HG03342 (cell line): ENCODE measurements around the gene SLC10A3.
A peak's percentile ranks its signal among the peaks of the same experiment; 100 is the strongest.

Experiments
- ATAC-seq: cut with Tn5 transposase; IDR thresholded peaks from one replicate; pipeline ENCODE4 v1.9.1; 2021; ENCODE audit warnings: mild to moderate bottlenecking, moderate library complexity; ENCODE audit not compliant: unreplicated experiment

SLC10A3 gene

DNA sequence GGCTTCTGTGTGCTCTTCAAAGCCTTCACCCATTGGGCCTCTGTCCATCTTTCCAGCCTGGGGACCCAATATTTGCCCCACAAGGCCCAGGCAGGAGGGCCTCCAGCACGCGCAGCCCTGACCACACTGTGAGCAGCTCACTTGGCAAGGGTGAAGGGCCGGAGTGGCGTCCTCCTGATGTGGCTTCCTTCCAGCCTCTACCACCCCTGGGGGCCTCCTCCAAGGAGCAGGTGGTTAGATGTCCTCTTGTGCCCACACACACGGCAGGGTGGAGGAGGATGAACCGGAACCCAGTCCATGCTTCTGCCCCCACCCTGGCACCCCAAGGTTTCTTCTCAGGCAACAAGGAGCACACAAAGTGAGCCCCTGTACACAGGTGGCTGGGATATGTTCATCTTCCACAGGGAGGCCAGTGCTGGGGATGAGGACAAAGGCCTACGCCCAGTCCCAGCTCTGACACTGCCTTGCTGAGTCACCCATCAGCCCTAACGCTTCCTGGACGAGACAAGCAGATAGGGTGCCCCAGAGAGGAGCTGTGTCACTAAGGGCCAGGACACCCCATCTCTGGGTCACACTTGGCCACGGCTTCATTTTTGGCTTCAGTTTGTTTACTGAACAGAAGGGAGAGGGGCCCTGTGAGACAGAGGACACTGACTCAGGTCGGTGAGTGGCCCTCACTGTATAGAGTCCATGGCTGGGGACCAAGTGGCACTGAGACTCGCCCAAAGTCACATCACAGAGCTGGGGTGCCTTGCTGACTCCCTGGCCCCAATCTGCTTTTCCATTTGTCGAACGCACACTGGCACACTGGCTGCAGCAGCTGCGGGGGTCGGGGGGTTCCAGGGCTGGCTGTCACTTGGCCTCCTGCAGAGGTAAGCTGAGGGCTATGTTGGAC is 5.9 kb downstream of the SLC10A3 start:
- no peak for ATAC-seq

DNA sequence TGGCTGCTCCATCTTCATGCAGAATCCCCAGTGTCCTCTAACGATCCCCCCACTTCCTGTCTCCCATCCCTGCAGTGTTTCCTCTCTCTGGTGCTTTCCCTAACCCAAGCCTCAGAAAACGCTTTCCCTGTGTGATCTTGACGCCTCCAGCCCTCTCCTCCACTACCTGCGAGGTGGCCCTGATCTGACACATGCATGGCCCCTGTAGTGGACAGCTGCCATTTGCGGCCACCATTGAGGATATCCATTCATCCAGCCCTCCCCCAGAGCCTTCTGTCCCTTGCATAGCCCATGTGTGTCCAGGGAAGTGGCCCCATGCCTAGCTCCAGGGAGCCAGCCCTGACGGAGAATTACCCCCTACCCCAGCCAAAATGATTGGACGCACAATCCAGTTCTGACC is 7.1 kb downstream of the SLC10A3 start:
- no peak for ATAC-seq

DNA sequence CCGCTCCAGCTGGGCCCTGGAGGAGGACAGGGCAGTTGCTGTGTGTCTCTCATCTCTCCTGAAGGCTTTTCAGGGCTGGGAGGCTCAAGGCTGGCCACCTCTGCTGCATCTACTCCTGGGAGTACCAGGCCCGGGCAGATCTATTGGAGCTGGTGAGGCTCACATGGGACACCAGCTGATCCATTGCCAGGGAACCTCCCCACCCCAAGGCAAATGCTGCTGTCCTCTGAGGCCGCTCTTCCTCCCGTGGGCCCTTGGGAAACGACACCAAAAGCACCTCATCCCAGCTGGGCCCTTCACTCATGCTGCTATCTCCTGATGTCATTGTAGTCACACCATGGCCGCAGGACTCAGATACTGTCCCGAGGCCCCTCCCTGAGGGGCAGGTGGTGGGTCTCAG is 7.6 kb downstream of the SLC10A3 start:
- no peak for ATAC-seq

DNA sequence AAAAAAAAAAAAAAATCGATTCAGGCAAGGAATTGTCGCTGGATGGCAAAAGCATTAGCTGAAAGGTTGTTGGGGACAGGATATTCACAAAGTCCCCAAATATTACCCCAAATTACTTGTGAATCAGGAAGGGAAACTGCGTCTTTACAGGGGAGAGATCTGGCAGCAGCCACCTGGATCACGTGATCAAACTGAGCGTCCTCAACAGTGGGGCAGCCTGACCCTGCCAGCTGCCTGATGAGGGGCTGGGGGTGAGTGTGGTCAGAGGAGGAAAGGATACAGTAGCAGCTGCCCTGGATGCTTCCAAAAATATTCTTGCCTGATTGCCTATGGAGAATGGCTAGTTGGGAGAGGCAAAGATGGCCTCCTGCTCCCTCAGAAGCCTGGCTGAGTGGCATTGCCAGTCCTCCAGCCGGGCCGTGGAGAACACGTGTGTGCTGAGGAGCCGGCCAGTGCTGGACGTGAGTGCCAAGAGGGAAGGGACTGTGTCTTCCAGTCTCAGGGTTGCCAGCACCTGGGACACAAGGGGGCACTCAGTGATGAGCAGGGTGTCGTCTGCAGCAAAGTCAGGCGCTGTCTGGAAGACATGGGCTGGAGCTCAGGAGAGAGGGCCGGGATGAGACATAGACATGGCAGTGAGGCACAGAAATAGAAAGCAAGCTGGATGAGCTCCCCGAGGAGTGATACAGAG is 8.4 kb downstream of the SLC10A3 start:
- no peak for ATAC-seq

DNA sequence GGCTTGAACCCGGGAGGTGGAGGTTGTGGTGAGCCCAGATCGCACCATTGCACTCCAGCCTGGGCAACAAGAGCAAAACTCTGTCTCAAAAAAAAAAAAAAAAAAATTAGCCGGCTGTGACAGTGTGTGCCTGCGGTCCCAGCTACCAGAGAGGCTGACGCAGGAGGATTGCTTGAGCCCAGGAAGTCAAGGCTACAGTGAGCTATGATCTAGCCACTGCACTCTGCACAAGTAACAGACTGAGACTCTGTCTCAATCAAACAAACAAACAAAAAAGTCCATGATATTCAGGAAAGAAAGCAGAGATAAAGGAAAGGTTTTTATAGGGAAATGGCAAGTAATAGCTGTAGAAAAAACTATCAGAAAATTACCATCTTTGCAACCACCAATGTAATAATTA is 9.2 kb downstream of the SLC10A3 start:
- ATAC-seq = no peak

DNA sequence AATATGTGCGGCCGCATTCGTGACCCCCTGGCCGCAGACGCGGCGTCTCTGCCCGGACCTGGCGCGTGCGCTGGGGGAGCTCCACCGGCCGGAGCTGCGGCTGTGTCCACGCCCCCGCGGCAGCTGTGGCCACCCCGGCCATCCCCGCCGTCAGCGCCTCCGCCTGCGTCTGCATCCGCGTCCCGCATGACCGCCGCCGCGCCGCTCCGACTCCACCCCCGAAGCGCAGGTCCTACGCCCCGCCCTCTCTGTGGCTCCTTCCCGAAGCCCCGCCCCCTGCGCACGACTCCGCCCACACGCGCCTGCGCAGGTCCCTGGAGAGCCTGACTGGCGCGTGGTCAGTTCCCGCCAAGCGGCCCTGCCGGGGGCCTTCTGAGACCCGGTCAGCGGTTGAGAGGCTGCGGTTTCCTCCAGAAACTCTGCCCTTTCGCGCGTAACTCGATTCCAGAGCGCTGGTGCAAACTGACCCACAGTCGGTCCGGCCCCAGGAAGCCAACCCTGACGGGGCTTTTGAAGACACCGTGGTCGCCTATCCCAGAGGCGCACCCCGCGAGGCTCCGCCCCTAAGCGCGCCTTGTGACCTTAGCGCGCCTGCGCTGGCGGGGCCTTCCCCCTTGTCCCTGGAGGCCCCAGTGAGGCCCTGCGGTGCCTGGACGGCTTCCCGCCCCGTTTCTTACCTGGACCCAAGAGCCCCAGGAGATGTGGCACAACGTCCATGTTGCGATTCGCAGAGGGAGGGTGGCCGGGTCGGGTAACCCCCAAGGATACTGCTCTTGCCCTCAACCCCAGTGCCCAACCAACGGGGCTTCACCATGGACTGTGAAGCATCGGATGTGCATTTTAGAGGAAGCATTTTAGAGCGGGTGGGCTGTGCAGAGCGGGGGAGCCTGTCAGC is 11.5 kb downstream of the SLC10A3 start, which contains the start of gene LAGE3:
Gene LAGE3 (minus strand): TSS at position 554 of the 895 bp plus-strand sequence. CDS start 366 bp downstream, at position 188.
- peak; percentile 83 for ATAC-seq

DNA sequence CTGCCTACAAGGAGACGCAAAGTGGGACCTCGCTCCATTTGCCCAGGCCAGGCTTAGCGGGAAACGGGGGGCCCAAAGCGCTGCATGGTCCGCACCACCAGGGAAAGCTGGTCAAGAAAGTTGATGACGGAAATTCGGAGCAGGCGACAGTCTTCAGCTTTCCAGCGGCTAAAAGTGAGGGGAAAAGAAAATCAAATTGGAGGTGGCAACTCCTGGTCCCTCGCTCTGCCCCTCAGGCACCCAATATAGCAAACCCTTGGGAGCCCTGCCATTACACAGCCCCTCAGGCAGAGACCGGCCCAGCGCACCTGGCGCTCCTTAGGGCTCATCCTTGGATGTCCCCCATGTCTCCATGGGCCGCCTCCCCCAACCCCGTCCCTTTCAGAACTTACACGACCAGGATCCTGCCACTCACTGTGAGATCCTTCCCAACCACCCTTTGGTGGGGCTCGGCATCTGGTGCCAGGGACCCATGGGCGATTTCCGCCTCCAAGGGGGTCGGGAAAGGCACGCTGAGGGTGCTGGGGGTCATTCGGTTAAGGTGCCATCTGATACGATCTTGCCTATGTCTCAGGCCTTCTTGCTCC is 12.4 kb downstream of the SLC10A3 start:
- ATAC-seq = no peak

DNA sequence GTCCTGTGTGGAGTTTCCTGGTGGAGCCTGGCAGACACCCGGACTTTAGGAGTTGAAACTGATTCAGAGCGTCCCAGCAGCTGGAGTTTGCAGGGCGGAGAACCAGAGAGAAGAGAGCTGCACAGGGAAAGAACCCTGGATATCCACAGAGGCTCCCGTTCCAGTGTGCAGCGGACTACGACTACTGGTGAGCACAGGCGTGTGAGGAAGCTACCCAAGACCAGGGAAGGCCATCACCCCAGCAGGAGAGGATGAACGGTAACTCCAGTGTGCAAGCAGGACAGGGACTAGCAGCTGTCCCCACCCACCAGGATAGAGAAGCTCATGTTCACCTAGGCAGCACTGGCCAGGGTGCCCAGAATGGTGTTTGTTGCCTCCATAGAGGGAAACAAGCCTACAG is 13.6 kb downstream of the SLC10A3 start:
- no peak for ATAC-seq

DNA sequence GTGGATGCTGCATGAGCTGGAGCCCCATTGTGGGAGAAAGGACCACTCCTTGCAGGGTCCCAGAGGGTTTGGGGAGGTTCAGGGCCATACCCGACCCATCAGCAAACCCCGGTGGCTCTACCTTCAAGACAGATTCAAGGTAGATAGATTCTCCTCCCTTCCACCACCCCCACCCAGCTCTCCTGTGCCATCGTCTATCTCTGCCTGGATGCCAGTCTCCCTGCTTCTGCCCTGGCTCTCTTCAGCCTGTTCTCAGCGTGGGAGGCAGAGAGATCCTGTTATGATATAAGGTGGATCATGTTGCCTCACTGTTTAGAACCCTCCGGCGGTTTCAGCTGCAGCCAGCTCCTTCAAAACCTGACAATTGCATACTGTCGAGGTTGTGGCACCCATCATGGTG is 16.7 kb downstream of the SLC10A3 start:
- no peak for ATAC-seq

DNA sequence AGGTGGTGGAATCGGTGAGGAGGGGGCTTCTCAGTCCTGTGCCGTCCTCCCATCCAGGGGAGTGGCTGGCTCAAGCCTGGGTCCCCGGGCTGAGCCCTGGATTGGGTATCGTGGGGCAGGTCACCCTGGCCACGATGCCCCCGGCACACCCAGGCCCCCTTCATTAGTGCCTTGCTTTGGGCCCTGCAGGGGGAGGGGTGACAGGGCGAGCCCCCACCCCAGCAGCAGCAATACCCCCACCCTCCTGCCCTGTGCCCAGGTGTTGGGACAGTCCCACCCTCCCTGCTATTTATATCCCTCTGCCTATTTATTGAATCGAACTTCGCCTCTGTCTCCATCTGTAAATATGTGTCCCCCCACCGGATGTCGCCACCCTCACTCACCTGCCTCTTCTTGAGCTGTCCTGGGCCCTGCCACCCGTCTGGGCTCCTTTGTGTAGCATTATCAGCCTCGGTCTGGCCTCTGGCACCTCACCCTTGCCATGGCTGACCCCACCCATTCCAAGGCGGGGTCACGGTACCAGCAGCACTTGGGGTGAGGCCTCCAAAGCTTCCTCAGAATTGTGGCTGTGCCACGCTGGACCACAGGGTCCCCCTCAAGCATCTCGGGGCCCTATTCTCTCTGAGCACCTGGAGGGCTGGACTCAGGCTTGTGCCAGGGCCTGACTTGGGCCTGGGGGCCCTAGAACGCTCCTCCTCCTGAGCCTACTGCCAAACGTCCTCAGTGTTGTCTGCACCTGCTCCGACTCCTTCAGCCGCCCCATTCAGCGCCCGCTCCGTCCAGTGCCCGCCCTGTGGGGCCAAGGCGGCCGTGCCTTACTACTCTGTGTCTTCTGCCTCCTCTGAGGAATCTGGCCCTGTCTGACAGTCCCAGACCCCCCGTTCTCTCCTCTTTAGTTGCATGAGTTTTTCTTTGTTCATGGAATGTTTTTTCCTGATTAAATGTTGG is 17.5 kb downstream of the SLC10A3 start:
- ATAC-seq = no peak

DNA sequence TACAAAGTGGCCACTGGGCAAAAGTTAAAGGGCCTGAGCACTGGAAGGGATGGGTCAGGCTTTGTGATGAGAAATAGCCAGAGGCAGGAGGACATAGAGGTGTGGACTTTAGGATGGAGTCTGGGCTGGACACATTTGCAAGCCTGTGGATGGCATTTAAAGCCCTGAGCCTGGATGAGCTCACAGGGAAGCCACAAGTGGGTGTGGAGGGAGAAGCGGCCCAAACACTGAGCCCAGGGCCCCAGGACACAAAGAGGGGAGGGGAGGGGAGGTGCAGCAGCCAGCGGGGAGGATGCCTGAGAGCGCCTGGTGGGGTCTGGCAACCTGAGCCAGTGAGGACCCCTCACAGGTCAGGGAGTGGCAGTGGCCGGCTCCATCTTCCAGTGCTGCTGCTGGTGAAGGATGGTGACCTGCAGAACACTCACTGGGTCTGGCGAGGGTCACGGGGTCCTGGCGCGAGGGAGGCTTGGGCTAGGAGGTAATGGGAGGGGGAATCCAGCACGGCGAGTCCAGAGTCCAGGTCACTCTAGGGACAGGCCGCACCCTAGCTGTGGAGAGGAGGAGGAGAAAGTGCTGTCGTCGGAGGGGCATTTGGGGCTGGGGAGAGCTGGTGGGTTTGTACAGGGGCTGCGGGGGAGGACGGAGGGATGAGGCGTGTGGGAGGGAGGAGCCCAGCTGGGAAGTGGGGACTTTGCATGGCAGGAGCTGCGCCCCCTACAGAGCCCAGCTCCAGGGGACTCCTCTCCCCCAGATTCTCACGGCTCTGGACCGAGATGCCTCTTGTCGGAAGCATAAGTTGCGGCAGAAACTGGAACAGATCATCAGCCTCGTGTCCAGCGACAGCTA is 18.4 kb downstream of the SLC10A3 start:
- no peak for ATAC-seq

DNA sequence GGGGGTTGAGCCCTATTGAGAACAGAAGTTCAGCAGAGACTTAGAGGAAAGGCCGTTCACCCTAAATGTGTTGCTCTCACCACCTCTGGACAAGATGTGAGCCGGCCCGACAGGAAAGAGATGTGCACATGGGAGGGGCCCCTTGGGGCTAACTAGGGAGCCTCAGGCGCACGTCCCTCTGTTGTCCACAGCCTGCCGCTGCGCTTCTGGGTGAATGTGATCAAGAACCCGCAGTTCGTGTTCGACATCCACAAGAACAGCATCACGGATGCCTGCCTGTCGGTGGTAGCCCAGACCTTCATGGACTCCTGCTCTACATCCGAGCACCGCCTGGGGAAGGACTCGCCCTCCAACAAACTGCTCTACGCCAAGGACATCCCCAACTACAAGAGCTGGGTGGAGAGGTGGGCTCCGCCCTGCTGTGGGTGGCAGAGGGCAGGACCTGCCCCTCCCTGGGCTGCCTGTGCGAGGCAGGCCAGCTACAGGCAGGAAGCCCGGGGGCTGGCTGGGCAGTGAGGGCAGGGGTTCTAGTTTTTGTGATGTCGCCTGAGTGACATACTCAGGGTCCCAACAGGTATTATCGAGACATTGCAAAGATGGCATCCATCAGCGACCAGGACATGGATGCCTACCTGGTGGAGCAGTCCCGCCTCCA is 19.4 kb downstream of the SLC10A3 start:
- no peak for ATAC-seq

DNA sequence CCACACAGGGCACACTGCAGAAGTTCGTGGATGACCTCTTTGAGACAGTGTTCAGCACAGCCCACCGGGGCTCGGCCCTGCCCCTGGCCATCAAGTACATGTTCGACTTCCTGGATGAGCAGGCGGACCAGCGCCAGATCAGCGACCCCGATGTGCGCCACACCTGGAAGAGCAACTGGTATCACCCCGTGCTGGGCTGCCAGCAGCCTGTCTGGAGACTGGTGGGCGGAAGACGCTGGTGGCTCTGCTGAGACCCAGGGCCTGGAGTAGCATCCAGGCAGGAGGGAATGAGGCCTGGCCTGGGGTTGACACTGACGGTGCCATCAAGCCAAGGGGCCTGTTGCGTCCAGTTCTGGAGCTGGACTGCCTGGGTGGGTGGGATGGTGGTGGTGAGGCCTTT is 20.0 kb downstream of the SLC10A3 start:
- ATAC-seq = no peak

DNA sequence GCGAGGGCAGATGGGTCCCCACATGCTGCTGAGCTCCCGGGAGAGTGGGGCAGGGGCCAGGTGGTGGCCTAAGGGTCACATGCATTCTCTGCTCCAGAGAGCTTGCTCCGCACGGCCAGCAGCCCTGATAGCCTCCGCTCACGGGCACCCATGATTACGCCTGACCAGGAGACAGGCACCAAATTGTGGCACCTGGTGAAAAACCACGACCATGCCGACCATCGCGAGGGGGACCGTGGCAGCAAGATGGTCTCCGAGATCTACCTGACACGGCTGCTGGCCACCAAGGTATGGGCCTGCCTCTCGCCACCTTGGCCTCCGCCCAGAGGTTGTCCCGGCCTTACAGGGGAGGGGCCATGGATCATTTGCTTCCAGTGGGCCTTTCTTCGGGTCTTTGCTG is 20.5 kb downstream of the SLC10A3 start:
- ATAC-seq = no peak

DNA sequence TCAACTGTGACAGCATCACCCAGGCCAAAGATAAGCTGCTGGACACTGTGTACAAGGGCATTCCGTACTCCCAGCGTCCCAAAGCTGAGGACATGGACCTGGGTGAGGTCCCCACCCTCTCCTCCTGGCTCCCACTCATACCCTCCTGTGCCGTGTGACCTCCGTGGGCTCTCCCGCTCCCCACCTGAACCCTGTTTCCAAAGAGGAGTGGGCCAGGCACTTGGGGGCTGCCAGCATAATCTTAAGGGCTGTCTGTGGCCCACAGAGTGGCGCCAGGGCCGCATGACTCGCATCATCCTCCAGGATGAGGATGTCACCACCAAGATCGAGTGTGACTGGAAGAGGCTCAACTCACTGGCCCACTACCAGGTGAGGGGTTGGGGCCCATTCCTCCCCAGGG is 21.3 kb downstream of the SLC10A3 start:
- no peak for ATAC-seq

DNA sequence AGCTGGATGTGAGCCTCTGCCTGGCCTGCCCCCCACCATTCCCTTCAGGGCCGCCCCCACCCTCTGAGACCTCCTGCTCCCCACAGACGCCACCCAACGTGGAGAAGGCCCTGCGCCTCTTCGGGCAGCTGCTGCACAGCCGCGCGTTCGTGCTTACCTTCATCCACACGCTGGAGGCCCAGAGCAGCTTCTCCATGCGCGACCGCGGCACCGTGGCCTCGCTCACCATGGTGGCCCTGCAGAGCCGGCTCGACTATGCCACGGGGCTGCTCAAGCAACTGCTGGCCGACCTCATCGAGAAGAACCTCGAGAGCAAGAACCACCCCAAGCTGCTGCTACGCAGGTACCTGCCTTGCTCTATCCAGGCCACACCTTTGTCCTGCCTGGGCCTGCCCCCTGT is 22.2 kb downstream of the SLC10A3 start:
- no peak for ATAC-seq

DNA sequence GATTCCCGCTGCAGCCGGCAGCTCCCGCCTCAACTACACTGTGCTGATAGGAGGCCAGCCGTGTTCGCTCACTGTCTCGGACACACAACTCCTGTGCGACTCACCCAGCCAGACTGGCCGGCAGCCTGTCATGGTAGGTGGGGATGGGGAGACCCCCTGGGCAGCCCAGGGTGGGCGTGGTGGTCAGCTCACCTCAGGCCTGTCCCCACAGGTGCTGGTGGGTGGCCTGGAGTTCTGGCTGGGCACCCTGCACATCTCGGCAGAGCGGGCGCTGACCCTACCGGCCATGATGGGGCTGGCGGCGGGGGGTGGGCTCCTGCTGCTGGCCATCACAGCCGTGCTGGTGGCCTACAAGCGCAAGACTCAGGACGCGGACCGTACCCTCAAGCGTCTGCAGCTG is 22.9 kb downstream of the SLC10A3 start:
- no peak for ATAC-seq

DNA sequence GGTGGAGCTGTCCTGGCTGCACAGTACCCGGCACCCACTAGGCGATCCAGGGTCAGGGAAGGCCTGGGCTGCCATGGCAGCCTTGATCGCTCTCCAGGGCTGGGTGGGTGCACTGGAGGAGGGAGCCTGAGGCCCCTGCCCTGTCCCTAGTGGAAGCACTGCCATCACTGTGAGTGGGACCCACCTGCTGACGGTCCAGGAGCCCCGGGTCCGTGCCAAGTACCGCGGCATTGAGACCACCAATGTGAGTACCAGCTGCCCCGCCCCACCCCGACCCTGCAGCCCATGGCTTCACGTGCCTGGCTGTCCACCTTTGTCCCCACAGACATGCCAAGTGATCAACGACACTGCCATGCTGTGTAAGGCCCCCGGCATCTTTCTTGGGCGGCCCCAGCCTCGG is 23.5 kb downstream of the SLC10A3 start:
- ATAC-seq = no peak
